Measurements from ENCODE around the gene CCDC7.
"Not testable (repeated sequence)": the region's sequence is repeated elsewhere in the genome, so short reads cannot be mapped to it uniquely, and the experiment has no call there.

Gene CCDC7

DNA sequence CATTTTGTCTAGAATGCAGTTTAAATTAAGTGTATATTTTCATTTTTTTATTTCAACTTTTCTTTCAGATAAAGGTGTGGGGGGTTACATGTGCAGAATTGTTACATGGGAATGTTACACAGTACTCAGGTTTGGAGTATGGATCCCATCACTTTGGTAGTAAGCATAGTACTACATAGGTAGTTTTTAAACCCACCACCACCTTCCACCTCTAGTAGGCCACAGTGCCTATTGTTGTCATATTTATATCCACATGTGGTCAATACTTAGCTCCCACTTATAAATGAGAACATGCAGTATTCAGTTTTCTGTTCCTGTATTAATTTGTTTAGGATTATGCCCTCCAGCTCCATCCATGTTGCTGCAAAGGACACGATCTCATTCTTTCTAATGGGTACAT lies 200.6 kb downstream of the CCDC7 start:
- peaks cover 34 to 55% of the 10 kb centered on the region in 2 donors for H3K36me3 Mint-ChIP-seq
- peaks cover 0 to 4% of the 10 kb centered on the region in 2 donors for H3K27me3 Mint-ChIP-seq
- peaks cover 19 to 21% of the 10 kb centered on the region in 2 donors for H3K9me3 Mint-ChIP-seq
- peaks cover 2 to 11% of the 10 kb centered on the region in 2 donors for H3K4me1 Mint-ChIP-seq
- no peak overlapping the region for H3K4me3 Mint-ChIP-seq
- DNase-seq, result no peak
- H3K27ac Mint-ChIP-seq, result no peak overlapping the region
- no peak for ATAC-seq (replicated peaks)

GRCh38 chr10:32650246-32650655 lies 204.3 kb downstream of the CCDC7 start:
- H3K27ac Mint-ChIP-seq, result no peak overlapping the region
- peaks cover 2 to 11% of the 10 kb centered on the region in 2 donors for H3K4me1 Mint-ChIP-seq
- peaks cover 24 to 26% of the 10 kb centered on the region in 2 donors for H3K9me3 Mint-ChIP-seq
- ATAC-seq (replicated peaks) (peak; percentile 93 to 97), DNase-seq (peak; percentile 50)
- H3K36me3 Mint-ChIP-seq, result peaks cover 33 to 55% of the 10 kb centered on the region in 2 donors
- H3K27me3 Mint-ChIP-seq, result peaks cover 0 to 4% of the 10 kb centered on the region in 2 donors
- no peak overlapping the region for H3K4me3 Mint-ChIP-seq

GRCh38 chr10:32657430-32657829 lies 211.5 kb downstream of the CCDC7 start:
- DNase-seq; H3K4me3 Mint-ChIP-seq; ATAC-seq (replicated peaks); H3K27me3 Mint-ChIP-seq; H3K4me1 Mint-ChIP-seq; H3K27ac Mint-ChIP-seq: not testable (repeated sequence)
- H3K9me3 Mint-ChIP-seq, result peaks cover 30 to 33% of the 10 kb centered on the region in 2 donors
- peaks cover 34 to 53% of the 10 kb centered on the region in 2 donors for H3K36me3 Mint-ChIP-seq

GRCh38 chr10:32661346-32661745 lies 215.4 kb downstream of the CCDC7 start:
- Mint-ChIP-seq H3K36me3 (peaks cover 21 to 30% of the 10 kb centered on the region in 2 donors), H3K9me3 (peaks cover 15 to 20% of the 10 kb centered on the region in 2 donors), H3K4me3 (no peak overlapping the region), H3K4me1 (peaks cover 2 to 10% of the 10 kb centered on the region in 2 donors), H3K27me3 (no peaks in the 10 kb centered on the region), H3K27ac (no peak overlapping the region)
- no peak for ATAC-seq (replicated peaks)
- no peak for DNase-seq

DNA sequence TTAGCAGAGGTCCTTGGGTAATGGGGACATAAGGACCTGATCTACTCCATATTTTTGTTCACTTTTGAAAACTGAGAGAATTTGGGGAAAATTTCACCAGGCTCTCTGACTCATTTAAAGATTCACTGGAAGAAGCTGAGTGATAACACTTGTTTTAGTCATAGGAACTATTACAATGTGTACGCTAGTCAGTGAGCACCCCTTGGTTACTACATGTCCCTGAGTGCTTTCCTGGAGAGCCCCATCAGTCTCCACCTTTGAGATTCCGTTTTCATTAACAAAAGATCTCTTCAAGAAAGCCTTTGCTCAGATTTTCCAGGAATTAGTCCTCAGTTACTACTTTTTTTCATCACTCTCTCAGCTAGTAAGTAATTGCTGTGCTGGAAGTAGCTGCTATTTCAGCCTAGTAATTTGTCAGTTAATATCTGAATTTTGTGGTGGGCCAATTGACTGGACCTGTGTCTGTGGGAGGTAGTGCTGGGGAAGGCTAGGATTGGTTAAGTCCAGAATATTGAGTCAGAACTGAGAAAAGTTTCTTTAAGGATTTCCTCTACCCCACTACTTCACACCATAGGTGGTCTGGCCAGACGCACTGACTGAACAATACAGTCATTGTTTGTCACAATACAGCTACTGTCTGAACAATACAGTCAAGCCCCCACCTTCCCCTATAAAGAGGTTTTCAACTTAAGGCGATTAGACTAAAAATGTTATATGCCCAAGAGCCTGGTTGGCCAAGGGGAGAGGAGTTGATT lies 235.0 kb downstream of the CCDC7 start:
- DNase-seq, result no peak

DNA sequence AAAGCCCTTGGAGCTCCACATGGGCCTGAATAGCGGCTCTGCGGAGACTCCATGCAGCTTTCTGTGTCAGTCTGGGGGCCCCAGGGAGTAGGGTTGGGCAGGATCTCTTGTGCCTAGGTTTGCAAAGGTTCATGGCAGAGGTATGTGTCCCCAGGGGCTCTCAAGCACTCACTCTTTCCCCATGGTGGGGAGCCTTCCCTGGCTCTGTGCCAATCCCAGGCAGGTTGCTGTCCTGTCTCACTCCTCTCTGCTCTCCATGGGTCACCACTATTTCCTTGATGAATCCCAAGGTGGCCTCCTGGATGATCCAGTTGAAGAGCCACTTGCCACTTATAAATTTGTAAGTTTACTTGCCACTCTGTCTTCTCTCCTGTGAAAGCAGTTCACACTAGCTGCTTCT lies 238.4 kb downstream of the CCDC7 start:
- Mint-ChIP-seq H3K4me1 (no peaks in the 10 kb centered on the region), H3K27me3 (no peaks in the 10 kb centered on the region), H3K36me3 (peaks cover 10 to 15% of the 10 kb centered on the region in 2 donors), H3K4me3 (no peak overlapping the region), H3K27ac (no peak overlapping the region), H3K9me3 (peaks cover 9 to 17% of the 10 kb centered on the region in 2 donors)
- no peak for DNase-seq
- no peak for ATAC-seq (replicated peaks)

More for the DNA sequence above, 235.0 kb downstream of the CCDC7 start:
- H3K4me1 Mint-ChIP-seq, result no peaks in the 10 kb centered on the region
- no peaks in the 10 kb centered on the region for H3K27me3 Mint-ChIP-seq
- no peak overlapping the region for H3K27ac Mint-ChIP-seq
- H3K36me3 Mint-ChIP-seq, result peaks cover 10 to 18% of the 10 kb centered on the region in 2 donors
- H3K4me3 Mint-ChIP-seq, result no peak overlapping the region
- H3K9me3 Mint-ChIP-seq, result peaks cover 17 to 27% of the 10 kb centered on the region in 2 donors
- ATAC-seq (replicated peaks), result peak in 1 of 2 donors; percentile 70

DNA sequence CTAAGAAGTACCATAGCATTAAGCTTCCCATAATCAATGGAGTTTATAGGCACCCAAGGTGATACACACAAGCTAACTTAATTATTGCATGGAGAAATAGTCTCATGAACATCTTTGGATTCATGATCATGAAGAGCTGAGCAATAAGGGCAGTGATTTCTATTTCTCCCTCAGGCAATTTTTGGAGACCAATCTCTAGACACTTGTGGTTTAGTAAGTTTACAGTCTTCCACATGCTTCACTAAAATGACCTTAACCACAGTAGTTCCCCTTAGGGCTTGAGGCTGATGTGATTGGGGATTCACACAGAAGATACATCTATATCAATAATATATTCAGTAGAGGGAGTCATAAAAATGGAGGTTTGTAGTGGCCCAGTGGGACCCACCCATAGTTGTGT lies 241.2 kb downstream of the CCDC7 start:
- no peaks in the 10 kb centered on the region for H3K27me3 Mint-ChIP-seq
- H3K9me3 Mint-ChIP-seq, result peaks cover 5 to 15% of the 10 kb centered on the region in 2 donors
- H3K4me1 Mint-ChIP-seq, result peaks cover 0 to 1% of the 10 kb centered on the region in 2 donors
- ATAC-seq (replicated peaks), result no peak
- DNase-seq, result no peak
- peaks cover 11 to 15% of the 10 kb centered on the region in 2 donors for H3K36me3 Mint-ChIP-seq
- H3K27ac Mint-ChIP-seq, result no peak overlapping the region
- no peak overlapping the region for H3K4me3 Mint-ChIP-seq

GRCh38 chr10:32687546-32687945 lies 241.6 kb downstream of the CCDC7 start:
- no peak overlapping the region for H3K4me3 Mint-ChIP-seq
- DNase-seq, result no peak
- no peaks in the 10 kb centered on the region for H3K27me3 Mint-ChIP-seq
- peaks cover 11 to 14% of the 10 kb centered on the region in 2 donors for H3K36me3 Mint-ChIP-seq
- ATAC-seq (replicated peaks), result no peak
- H3K4me1 Mint-ChIP-seq, result peaks cover 0 to 1% of the 10 kb centered on the region in 2 donors
- H3K9me3 Mint-ChIP-seq, result peaks cover 4 to 11% of the 10 kb centered on the region in 2 donors
- no peak overlapping the region for H3K27ac Mint-ChIP-seq

DNA sequence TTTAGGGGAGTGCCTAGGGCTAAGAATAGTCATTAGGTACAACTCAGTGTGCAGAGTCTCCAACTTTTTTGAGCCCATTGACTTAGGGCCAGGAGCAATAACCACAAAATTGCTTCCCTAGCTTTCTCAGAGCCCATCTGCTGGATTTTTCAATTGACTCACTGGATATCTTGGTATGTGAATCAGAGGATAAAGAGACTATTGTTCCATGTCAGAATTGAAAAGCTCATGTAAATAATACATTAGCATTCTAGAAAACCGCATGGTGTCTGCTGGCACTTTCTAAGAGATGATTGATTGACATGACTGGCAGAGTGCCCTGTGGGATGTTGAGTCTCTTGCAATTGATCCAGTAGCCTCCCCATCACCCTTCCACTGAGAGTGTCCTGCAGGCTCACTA lies 246.2 kb downstream of the CCDC7 start:
- H3K4me3 Mint-ChIP-seq, result no peak overlapping the region
- peaks cover 0 to 1% of the 10 kb centered on the region in 2 donors for H3K4me1 Mint-ChIP-seq
- no peak overlapping the region for H3K27ac Mint-ChIP-seq
- H3K9me3 Mint-ChIP-seq, result peaks cover 0 to 2% of the 10 kb centered on the region in 2 donors
- ATAC-seq (replicated peaks), result no peak
- peaks cover 7 to 8% of the 10 kb centered on the region in 2 donors for H3K36me3 Mint-ChIP-seq
- no peaks in the 10 kb centered on the region for H3K27me3 Mint-ChIP-seq
- DNase-seq, result no peak

- Mint-ChIP-seq H3K4me3 (no peak overlapping the region), H3K27ac (no peak overlapping the region), H3K27me3 (no peaks in the 10 kb centered on the region), H3K9me3 (peaks cover 3 to 7% of the 10 kb centered on the region in 2 donors), H3K36me3 (peaks cover 17 to 18% of the 10 kb centered on the region in 2 donors), H3K4me1 (peaks cover 0 to 1% of the 10 kb centered on the region in 2 donors)
- DNase-seq (no peak), ATAC-seq (replicated peaks) (no peak)
Observed at GRCh38 chr10:32693441-32693979, 247.6 kb downstream of the CCDC7 start.

GRCh38 chr10:32699683-32700082 lies 253.7 kb downstream of the CCDC7 start:
- H3K4me3 Mint-ChIP-seq; DNase-seq; ATAC-seq (replicated peaks); H3K4me1 Mint-ChIP-seq; H3K27ac Mint-ChIP-seq; H3K27me3 Mint-ChIP-seq: not testable (repeated sequence)
- H3K36me3 Mint-ChIP-seq, result peaks cover 24 to 38% of the 10 kb centered on the region in 2 donors
- H3K9me3 Mint-ChIP-seq, result peaks cover 21 to 25% of the 10 kb centered on the region in 2 donors

DNA sequence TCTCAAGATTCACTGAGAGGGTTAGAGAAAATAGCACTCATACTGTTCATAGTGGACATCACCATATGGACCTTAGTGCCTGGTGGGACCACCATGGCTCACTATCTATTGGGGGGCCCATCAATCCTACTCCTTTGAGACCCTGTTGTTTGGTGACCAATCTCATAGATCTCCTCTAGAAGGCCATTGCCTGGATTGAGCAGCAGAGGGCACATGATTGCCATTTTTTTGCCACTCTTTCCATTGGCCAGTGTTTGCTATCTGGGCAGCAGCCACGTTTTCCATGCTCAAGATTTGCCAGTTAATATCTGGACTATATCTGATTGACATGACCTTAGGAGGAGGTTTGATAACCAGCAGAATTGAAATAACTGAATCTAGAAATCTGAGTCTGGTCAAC lies 267.6 kb downstream of the CCDC7 start:
- Mint-ChIP-seq H3K4me3 (no peak overlapping the region), H3K27me3 (no peaks in the 10 kb centered on the region), H3K36me3 (peaks cover 5 to 19% of the 10 kb centered on the region in 2 donors), H3K9me3 (peaks cover 21 to 24% of the 10 kb centered on the region in 2 donors), H3K27ac (no peak overlapping the region), H3K4me1 (no peaks in the 10 kb centered on the region)
- no peak for DNase-seq
- ATAC-seq (replicated peaks), result no peak

DNA sequence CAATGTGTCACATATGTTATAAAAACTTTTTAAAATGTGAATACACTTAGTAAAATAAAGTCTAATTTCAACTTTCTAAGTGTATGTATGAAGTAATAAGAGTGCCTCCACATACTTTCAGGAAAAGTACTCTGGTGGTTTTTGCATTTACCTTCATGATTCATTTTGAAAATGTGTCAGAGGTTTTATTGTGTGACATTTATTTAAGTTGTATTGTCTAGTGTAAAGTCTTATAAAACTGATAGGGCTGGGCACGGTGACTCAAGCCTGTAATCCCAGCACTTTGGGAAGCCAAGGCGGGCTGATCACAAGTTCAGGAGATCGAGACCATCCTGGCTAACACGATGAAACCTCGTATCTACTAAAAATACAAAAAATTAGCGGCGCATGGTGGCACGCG lies 285.6 kb downstream of the CCDC7 start:
- no peaks in the 10 kb centered on the region for H3K27me3 Mint-ChIP-seq
- DNase-seq (no peak), ATAC-seq (replicated peaks) (no peak)
- peaks cover 2 to 6% of the 10 kb centered on the region in 2 donors for H3K36me3 Mint-ChIP-seq
- H3K4me1 Mint-ChIP-seq, result no peaks in the 10 kb centered on the region
- H3K27ac Mint-ChIP-seq, result no peak overlapping the region
- no peak overlapping the region for H3K4me3 Mint-ChIP-seq
- H3K9me3 Mint-ChIP-seq, result peaks cover 0 to 1% of the 10 kb centered on the region in 2 donors

DNA sequence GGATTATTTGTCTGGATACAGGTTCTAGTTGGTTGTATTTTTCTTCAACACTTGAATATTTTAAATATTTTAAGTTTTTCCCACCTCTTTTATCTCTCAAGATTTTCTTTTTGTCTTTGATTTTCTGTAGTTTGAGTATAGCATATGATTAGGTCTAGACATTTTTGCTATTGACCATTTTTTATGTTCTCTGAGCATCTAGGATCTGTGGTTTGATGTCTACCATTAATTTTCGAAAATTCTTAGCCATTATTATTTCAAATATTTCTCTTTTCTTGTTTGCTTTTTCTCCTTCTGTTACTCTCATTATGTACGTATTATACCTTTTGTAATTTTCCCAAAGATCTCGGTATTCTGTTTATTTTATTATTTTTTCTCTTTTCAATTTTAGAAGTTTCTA lies 293.0 kb downstream of the CCDC7 start:
- DNase-seq (no peak), ATAC-seq (replicated peaks) (no peak)
- Mint-ChIP-seq H3K36me3 (peaks cover 10 to 17% of the 10 kb centered on the region in 2 donors), H3K4me1 (no peaks in the 10 kb centered on the region), H3K4me3 (no peak overlapping the region), H3K27me3 (no peaks in the 10 kb centered on the region), H3K9me3 (peaks cover 3 to 9% of the 10 kb centered on the region in 2 donors), H3K27ac (no peak overlapping the region)

GRCh38 chr10:32744321-32744720 lies 298.4 kb downstream of the CCDC7 start:
- no peak overlapping the region for H3K4me3 Mint-ChIP-seq
- H3K9me3 Mint-ChIP-seq, result peaks cover 11 to 12% of the 10 kb centered on the region in 2 donors
- no peak overlapping the region for H3K27ac Mint-ChIP-seq
- no peaks in the 10 kb centered on the region for H3K4me1 Mint-ChIP-seq
- peaks cover 26% of the 10 kb centered on the region in 2 donors for H3K36me3 Mint-ChIP-seq
- no peak for ATAC-seq (replicated peaks)
- DNase-seq, result no peak
- H3K27me3 Mint-ChIP-seq, result no peaks in the 10 kb centered on the region
